OCI-LY1 (cell line): ENCODE measurements around the gene NAV2.

ENCODE experiments used
- CTCF ChIP-seq: fragments of 200-600 bp; sonication (generic), shearing (Covaris generic); IDR thresholded peaks from 2 replicates; pipeline ENCODE4 v1.5.1; 2017; ENCODE audit warnings: mild to moderate bottlenecking, antibody characterized with exemption, low read length, moderate library complexity, mixed read lengths
- EZH2 ChIP-seq: fragments of 200-600 bp; sonication (generic), shearing (Covaris generic); IDR thresholded peaks from 2 replicates; pipeline ENCODE4 v1.8.0; 2017; ENCODE audit warnings: borderline replicate concordance, mixed run types, mild to moderate bottlenecking, antibody characterized with exemption, low read length, moderate library complexity, mixed read lengths

GRCh38 chr11:19952911-19953310 lies 240.3 kb downstream of the NAV2 start:
- TF ChIP-seq CTCF (no peak), EZH2 (no peak)
